Measurements from ENCODE around the gene FOXP4. TPM values are rescaled to one million over a fixed set of nuclear protein-coding genes. Genes with fewer than 3 reads are reported as not detected.

FOXP4 gene
- polyA plus RNA-seq, 1 experiment, result 4.0 TPM

DNA sequence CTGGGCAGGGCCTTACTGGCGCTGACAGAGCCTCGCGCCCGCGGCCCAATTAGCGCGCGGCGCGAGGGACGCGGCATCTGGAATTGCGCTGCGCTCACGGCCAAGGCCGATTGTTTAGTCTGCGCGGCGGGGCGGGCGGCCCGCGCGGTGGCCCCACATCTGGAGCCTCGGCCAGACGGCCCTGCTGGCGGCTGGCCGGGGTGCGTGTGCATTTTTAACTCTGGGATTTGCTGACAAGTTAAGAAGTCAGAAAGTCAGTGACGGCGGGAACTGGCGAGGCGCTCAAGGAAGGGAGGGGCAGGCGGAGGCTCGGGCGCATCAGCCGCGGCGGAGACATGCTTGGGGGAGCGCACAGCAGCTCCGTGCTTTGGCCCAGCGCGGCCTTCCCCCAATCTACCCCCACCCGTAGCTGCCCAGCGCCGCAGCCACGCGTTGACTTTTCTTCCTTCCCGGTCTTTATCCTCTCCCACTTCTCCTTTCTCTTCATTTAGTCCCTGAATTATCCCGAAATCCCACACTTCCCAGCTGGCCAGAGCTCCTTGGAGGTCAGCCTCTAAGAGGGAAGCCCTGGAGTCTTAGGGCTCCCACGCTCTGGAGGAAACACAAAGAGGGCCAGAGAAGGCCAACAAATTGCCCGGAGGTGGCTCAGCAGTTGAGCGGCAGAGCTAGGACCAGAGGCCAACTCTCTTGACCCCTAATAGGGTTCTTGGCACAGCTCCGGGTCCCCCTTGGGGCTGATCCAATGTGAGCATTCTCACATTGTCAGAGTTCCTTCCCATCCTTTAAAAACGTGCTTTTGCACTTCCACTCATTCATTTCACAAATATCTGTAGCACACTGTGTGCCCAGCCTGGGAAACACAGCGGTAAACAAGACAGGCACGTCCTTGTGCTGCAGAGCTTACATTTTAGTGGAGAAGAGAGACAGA, 40.8 kb upstream of the FOXP4 start:
- Histone ChIP-seq H3K27me3 (ENCODE audit: control insufficient read depth, insufficient read depth, low read length) (peaks cover 14% of the 10 kb centered on the region), H3K4me3 (ENCODE audit: low read depth, low read length) (peak overlapping the region; percentile 17), H3K36me3 (ENCODE audit: control insufficient read depth, insufficient read depth, low read length) (no peaks in the 10 kb centered on the region)
- CTCF ChIA-PET, result interaction anchor here (0.6 to 1.4 kb wide), 5 partner anchors 9 to 89 kb away, joined by 3 to 6 read pairs (median 3); no protein-coding TSS in a partner anchor
- POLR2A ChIA-PET, result no interaction called here
- peak; percentile 62 for DNase-seq (ENCODE audit: low read depth)
- TF ChIP-seq, protein P1, sequence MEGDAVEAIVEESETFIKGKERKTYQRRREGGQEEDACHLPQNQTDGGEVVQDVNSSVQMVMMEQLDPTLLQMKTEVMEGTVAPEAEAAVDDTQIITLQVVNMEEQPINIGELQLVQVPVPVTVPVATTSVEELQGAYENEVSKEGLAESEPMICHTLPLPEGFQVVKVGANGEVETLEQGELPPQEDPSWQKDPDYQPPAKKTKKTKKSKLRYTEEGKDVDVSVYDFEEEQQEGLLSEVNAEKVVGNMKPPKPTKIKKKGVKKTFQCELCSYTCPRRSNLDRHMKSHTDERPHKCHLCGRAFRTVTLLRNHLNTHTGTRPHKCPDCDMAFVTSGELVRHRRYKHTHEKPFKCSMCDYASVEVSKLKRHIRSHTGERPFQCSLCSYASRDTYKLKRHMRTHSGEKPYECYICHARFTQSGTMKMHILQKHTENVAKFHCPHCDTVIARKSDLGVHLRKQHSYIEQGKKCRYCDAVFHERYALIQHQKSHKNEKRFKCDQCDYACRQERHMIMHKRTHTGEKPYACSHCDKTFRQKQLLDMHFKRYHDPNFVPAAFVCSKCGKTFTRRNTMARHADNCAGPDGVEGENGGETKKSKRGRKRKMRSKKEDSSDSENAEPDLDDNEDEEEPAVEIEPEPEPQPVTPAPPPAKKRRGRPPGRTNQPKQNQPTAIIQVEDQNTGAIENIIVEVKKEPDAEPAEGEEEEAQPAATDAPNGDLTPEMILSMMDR (IDR thresholded peaks at IDR 0.05; ENCODE audit: insufficient read depth, low read depth, low read length), result no peak

DNA sequence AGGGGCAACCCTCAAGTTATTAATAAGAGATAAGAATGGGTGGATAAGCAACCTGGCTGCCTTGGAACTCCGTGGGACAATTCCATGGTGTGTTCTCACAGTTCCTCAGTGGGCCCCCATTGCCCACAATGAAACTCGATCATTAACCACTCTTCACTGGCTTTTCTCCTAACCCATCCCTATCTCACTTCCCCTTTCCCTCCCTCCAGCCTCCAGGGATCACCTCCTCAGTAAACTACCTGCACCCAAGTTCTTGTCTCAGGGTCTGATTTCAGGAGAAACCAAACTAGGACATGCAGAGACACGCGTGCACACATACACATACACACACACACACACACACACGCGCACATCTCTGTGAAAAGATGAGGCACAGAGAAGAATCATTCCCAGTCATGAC, 37.7 kb upstream of the FOXP4 start:
- CTCF ChIA-PET, result interaction anchor here (0.7 kb wide), 1 partner anchor 175 kb away, joined by 3 read pairs; no protein-coding TSS in a partner anchor
- POLR2A ChIA-PET, result no interaction called here
- H3K4me3 ChIP-seq (ENCODE audit: low read depth, low read length), result no peak overlapping the region
- H3K27me3 ChIP-seq (ENCODE audit: control insufficient read depth, insufficient read depth, low read length), result peaks cover 20% of the 10 kb centered on the region
- no peak for DNase-seq (ENCODE audit: low read depth)
- TF ChIP-seq, protein P1 (IDR thresholded peaks at IDR 0.05; ENCODE audit: insufficient read depth, low read depth, low read length), result no peak
- no peaks in the 10 kb centered on the region for H3K36me3 ChIP-seq (ENCODE audit: control insufficient read depth, insufficient read depth, low read length)

GRCh38 chr6:41509580-41509979, 36.6 kb upstream of the FOXP4 start:
- no peak overlapping the region for H3K4me3 ChIP-seq (ENCODE audit: low read depth, low read length)
- peaks cover 20% of the 10 kb centered on the region for H3K27me3 ChIP-seq (ENCODE audit: control insufficient read depth, insufficient read depth, low read length)
- ChIA-PET CTCF (interaction anchor here (0.8 to 3.0 kb wide), 3 partner anchors 12 to 277 kb away, joined by 4 to 7 read pairs (median 4); partner anchors contain the start of gene TOMM6), POLR2A (no interaction called here)
- no peak for DNase-seq (ENCODE audit: low read depth)
- H3K36me3 ChIP-seq (ENCODE audit: control insufficient read depth, insufficient read depth, low read length), result no peaks in the 10 kb centered on the region
- TF ChIP-seq, protein P1 (IDR thresholded peaks at IDR 0.05; ENCODE audit: insufficient read depth, low read depth, low read length), result no peak

- POLR2A ChIA-PET, result no interaction called here
- Histone ChIP-seq H3K4me3 (ENCODE audit: low read depth, low read length) (no peak overlapping the region), H3K27me3 (ENCODE audit: control insufficient read depth, insufficient read depth, low read length) (peaks cover 22% of the 10 kb centered on the region), H3K36me3 (ENCODE audit: control insufficient read depth, insufficient read depth, low read length) (no peaks in the 10 kb centered on the region)
- TF ChIP-seq, protein P1 (IDR thresholded peaks at IDR 0.05; ENCODE audit: insufficient read depth, low read depth, low read length), result no peak
- CTCF ChIA-PET, result interaction anchor here (1.3 to 3.0 kb wide), 2 partner anchors 10 to 87 kb away, joined by 4 to 7 read pairs; no protein-coding TSS in a partner anchor
- DNase-seq (ENCODE audit: low read depth), result no peak
Measured at GRCh38 chr6:41511443-41512060, 34.6 kb upstream of the FOXP4 start.

GRCh38 chr6:41512146-41512701, 34.0 kb upstream of the FOXP4 start:
- no peak overlapping the region for H3K4me3 ChIP-seq (ENCODE audit: low read depth, low read length)
- peaks cover 22% of the 10 kb centered on the region for H3K27me3 ChIP-seq (ENCODE audit: control insufficient read depth, insufficient read depth, low read length)
- CTCF ChIA-PET, result no interaction called here
- POLR2A ChIA-PET, result no interaction called here
- TF ChIP-seq, protein P1 (IDR thresholded peaks at IDR 0.05; ENCODE audit: insufficient read depth, low read depth, low read length), result no peak
- no peak for DNase-seq (ENCODE audit: low read depth)
- no peaks in the 10 kb centered on the region for H3K36me3 ChIP-seq (ENCODE audit: control insufficient read depth, insufficient read depth, low read length)
